Stimulated activated naive B cell treated with anti-CD40 and anti-IgM and Interleukin-4, amounts not matched to agents 10 μg/mL and 1 μg/mL and 100 μg/mL, for 72 hours (primary cell): ENCODE data around the gene RND3.

ENCODE experiments used
- ATAC-seq, 2 donors: fragments of 150-1000 bp; cut with Tn5 transposase; replicated peaks; 2 replicates each; pipeline ENCODE4 v1.10.0; 2021; ENCODE audit warnings: moderate library complexity in 1 of 2
- DNase-seq: peaks from one replicate; pipeline ENCODE4 v3.0.0; 2021
- H3K27ac Mint-ChIP-seq: one replicate; pipeline ENCODE4 v1.8.0; 2022; ENCODE audit warnings: mild to moderate bottlenecking, mixed read lengths
- H3K27me3 Mint-ChIP-seq, 2 donors: one replicate each; pipeline ENCODE4 v1.8.0; 2022; ENCODE audit warnings: mixed read lengths in 2 of 2
- H3K36me3 Mint-ChIP-seq, 2 donors: one replicate each; pipeline ENCODE4 v1.8.0; 2022; ENCODE audit warnings: mixed read lengths in 2 of 2, mild to moderate bottlenecking in 1 of 2
- H3K4me1 Mint-ChIP-seq, 2 donors: one replicate each; pipeline ENCODE4 v1.8.0; 2022; ENCODE audit warnings: mixed read lengths in 2 of 2, mild to moderate bottlenecking in 1 of 2
- H3K4me3 Mint-ChIP-seq, 2 donors: one replicate each; pipeline ENCODE4 v1.8.0; 2022; ENCODE audit warnings: mild to moderate bottlenecking in 2 of 2, mixed read lengths in 2 of 2, moderate library complexity in 1 of 2
- H3K9me3 Mint-ChIP-seq, 2 donors: one replicate each; pipeline ENCODE4 v1.8.0; 2022; ENCODE audit warnings: mixed read lengths in 2 of 2, mild to moderate bottlenecking in 1 of 2

Gene RND3

DNA sequence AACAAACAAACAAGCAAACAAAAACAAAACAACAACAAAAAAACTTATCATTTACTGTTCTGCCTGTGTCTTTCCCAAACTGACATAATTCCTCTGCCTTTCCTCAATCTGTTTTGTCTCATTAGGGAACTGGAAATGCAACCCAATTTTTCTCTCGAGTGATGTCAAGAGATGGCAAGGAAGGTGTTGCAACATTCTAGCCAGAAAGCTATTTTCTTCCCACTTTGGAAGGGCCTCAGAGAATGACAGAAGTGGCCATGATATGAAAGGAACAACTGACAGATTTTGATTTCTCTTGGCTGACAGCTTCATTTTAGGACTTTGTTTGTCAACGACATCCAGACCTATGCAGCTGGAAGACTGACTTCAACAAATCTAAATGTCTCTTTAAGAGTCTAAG is 24.7 kb downstream of the RND3 start:
- no peaks in the 10 kb centered on the region for H3K27me3 Mint-ChIP-seq
- no peak overlapping the region for H3K27ac Mint-ChIP-seq
- ATAC-seq = no peak
- H3K4me1 Mint-ChIP-seq = no peaks in the 10 kb centered on the region
- H3K4me3 Mint-ChIP-seq = no peak overlapping the region
- no peak for DNase-seq
- no peaks in the 10 kb centered on the region for H3K9me3 Mint-ChIP-seq
- H3K36me3 Mint-ChIP-seq = no peaks in the 10 kb centered on the region

DNA sequence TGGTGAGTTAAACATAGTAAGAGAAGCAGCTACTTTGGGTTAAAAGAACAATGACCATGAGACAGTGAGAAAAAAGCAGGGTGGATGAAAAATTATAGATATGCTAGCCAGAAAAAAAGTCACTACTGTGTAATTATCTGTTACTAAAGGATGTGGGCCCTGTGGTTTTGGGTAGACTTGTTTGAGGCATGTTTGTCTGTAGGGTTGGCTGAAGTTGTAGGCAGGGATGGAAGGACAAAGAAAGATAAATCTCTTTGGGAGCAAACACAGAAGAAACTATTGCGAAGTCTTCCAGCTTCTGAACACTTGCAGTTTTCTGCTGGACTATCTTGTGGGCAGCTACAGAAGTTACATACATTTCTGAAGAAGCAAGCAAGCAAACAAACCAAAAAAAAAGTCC is 28.2 kb downstream of the RND3 start:
- DNase-seq = no peak
- Mint-ChIP-seq H3K4me3 (no peak overlapping the region), H3K9me3 (peaks cover 0 to 2% of the 10 kb centered on the region in 2 donors), H3K27ac (no peak overlapping the region), H3K4me1 (no peaks in the 10 kb centered on the region), H3K36me3 (no peaks in the 10 kb centered on the region), H3K27me3 (no peaks in the 10 kb centered on the region)
- no peak for ATAC-seq

DNA sequence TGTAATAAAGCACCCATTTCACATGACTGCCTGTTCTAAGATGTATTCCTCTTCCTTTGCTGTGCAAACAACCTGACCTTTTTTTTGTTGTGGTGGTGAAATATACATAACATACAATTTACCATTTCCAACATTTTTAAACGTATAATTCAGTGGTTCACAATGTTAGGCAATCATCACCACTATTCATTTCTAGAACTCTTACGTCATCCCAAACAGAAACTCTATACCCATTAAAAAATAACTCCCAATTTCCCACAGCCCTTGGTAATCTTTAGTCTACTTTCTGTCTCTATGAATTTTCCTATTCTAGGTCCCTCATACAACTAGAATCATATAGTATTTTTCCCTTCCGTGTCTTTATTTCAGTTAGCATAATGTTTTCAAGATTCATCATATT is 36.7 kb downstream of the RND3 start:
- ATAC-seq (no peak), DNase-seq (no peak)
- Mint-ChIP-seq H3K36me3 (no peaks in the 10 kb centered on the region), H3K9me3 (no peaks in the 10 kb centered on the region), H3K27me3 (no peaks in the 10 kb centered on the region), H3K27ac (no peak overlapping the region), H3K4me1 (no peaks in the 10 kb centered on the region), H3K4me3 (no peak overlapping the region)

DNA sequence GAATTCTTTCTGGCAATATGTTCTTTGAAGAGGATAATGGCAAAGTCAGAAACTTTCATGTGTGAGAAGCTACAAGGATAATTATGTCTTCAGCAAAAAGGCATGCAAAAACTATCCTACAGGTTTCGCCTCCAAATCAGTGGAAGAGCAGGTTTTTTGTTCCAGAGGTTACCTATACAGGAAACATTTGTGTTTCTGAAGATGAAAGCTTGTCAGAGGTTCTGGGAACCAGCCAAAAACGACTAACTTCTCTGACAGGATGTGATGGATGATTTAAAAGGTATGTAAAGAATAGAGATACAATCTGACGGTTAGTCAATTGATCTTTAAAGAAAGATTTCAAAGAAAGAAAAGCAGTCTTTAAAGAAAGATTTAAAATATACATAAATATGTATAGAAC is 37.6 kb downstream of the RND3 start:
- no peaks in the 10 kb centered on the region for H3K27me3 Mint-ChIP-seq

DNA sequence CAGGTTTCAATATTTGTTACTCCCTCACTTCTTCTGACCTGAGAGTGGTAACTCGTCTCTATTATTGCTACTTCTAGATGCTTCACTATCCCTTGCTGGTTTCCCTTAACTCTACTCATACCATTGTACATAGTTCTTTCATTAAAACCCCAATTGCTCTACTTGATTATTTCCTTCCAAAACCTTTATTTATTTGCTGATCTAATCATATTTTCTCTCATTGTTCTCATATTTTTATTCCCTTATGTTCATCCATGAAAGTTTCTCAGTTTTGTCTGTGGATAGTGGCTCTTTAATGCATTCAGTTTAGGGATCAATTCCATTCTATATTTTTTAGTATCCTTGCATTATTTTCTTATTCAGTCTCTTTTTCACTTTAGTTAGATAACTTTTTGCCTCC is 42.1 kb downstream of the RND3 start:
- H3K36me3 Mint-ChIP-seq = no peaks in the 10 kb centered on the region
- DNase-seq = no peak
- H3K9me3 Mint-ChIP-seq = peaks cover 3 to 10% of the 10 kb centered on the region in 2 donors
- no peaks in the 10 kb centered on the region for H3K27me3 Mint-ChIP-seq
- H3K27ac Mint-ChIP-seq = no peak overlapping the region
- ATAC-seq = no peak
- no peak overlapping the region for H3K4me3 Mint-ChIP-seq
- H3K4me1 Mint-ChIP-seq = no peaks in the 10 kb centered on the region

More for the DNA sequence above, 37.6 kb downstream of the RND3 start:
- ATAC-seq (no peak), DNase-seq (no peak)
- H3K9me3 Mint-ChIP-seq = peaks cover 3 to 6% of the 10 kb centered on the region in 2 donors
- H3K4me1 Mint-ChIP-seq = no peaks in the 10 kb centered on the region
- H3K36me3 Mint-ChIP-seq = no peaks in the 10 kb centered on the region
- no peak overlapping the region for H3K27ac Mint-ChIP-seq
- no peak overlapping the region for H3K4me3 Mint-ChIP-seq

DNA sequence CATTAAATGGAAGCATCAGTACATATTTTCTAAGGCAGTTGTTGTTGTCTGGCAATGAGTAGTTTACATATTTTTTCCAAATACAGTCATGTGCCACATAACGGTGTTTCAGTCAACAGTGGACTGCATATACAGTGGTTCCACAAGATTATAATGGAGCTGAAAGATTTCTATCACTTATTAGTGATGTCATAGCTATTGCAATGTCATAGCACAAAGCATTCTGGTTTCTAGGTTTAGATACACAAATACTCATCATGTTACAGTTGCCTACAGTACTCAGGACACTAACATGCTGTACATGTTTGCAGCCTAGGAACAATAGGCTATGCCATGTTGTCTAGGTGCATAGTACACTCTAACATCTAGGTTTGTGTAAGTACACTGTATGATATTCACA is 45.0 kb downstream of the RND3 start:
- no peaks in the 10 kb centered on the region for H3K36me3 Mint-ChIP-seq
- H3K27me3 Mint-ChIP-seq = no peaks in the 10 kb centered on the region
- no peak overlapping the region for H3K4me3 Mint-ChIP-seq
- ATAC-seq (no peak), DNase-seq (no peak)
- H3K27ac Mint-ChIP-seq = no peak overlapping the region
- H3K4me1 Mint-ChIP-seq = no peaks in the 10 kb centered on the region
- peaks cover 3 to 10% of the 10 kb centered on the region in 2 donors for H3K9me3 Mint-ChIP-seq

DNA sequence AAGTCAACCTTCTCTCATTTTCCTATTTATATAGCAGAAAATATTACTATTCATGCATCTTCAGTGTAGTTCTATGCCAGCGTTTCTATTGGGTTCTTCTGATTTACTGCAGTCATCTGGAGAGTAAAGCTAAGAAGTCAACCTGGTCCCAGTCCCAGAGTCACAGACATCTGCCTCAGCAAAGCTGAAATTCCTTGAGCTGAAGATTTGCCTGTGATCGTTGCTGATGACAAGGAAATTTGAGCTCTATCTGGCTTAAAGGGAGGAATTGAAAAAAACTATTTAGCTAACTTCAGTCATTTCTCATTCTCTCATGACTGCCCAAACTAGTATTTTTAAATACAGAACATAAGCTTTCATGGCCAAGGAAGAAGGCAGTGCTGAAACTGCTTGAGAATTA is 45.7 kb downstream of the RND3 start:
- Mint-ChIP-seq H3K9me3 (peaks cover 6 to 10% of the 10 kb centered on the region in 2 donors), H3K36me3 (no peaks in the 10 kb centered on the region), H3K27ac (no peak overlapping the region), H3K27me3 (no peaks in the 10 kb centered on the region), H3K4me1 (no peaks in the 10 kb centered on the region), H3K4me3 (no peak overlapping the region)
- DNase-seq = no peak
- ATAC-seq = no peak

DNA sequence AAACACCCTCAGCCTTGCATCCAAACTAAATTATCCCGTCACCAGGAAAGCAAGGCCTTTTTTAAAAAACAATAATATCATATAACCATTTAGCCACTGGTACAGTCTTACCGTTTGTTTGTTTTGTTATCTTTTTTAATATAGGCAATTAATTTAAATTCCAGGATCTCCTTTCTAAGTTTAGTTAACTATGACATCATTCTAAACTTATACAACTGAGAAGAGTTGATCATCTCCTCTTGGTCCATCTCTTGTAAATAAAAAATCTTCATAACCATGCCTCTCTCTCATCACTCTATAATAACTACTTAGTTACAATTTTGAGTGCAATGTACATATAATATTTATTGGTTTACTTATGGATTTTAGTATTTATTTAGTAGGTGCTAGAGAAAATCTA is 46.2 kb downstream of the RND3 start:
- no peak for ATAC-seq
- H3K27ac Mint-ChIP-seq = no peak overlapping the region
- H3K27me3 Mint-ChIP-seq = no peaks in the 10 kb centered on the region

DNA sequence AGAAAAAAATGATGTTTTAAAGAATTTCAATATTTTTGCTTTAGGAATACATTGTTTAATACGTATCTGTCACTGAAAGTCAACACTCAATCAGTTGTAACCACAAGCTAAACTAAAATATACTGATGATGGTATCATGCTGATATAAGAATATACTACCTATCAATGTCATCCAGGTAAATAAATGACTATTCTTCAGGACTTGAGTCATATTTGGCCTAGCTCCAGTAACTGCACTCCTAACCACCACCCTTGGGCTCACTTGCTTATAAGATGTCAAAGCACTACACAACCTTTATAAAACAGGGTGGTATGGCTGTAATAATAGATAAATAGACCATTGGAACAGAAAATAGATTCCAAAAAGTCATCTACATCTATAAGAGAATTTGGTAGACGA is 48.8 kb downstream of the RND3 start:
- H3K27me3 Mint-ChIP-seq = no peaks in the 10 kb centered on the region
- DNase-seq (no peak), ATAC-seq (no peak)
- peaks cover 5 to 10% of the 10 kb centered on the region in 2 donors for H3K9me3 Mint-ChIP-seq
- H3K4me3 Mint-ChIP-seq = no peak overlapping the region
- H3K36me3 Mint-ChIP-seq = no peaks in the 10 kb centered on the region
- H3K27ac Mint-ChIP-seq = no peak overlapping the region
- H3K4me1 Mint-ChIP-seq = no peaks in the 10 kb centered on the region

More for the DNA sequence above, 46.2 kb downstream of the RND3 start:
- Mint-ChIP-seq H3K4me3 (no peak overlapping the region), H3K4me1 (no peaks in the 10 kb centered on the region), H3K36me3 (no peaks in the 10 kb centered on the region), H3K9me3 (peaks cover 8 to 10% of the 10 kb centered on the region in 2 donors)
- DNase-seq = no peak

DNA sequence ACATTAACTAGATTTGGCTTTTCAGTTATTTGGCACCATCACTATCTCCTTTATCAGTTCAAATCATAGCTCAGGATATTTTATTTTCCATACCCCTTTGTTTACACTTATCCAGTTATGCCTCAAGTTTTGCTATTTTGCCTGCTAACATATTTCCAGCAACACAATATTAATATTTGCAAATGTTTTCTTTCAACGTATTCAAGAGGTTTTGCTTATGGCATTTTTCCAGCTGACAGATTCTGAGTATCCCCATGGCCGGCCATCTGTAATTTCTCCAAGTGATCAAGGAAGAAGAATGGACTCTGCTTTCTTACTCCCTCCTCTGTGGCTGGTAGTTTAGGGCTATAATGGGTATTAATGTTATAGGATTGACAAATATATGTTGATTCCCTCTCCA is 49.4 kb downstream of the RND3 start:
- H3K36me3 Mint-ChIP-seq = no peaks in the 10 kb centered on the region
- no peak overlapping the region for H3K27ac Mint-ChIP-seq
- no peak for DNase-seq
- H3K27me3 Mint-ChIP-seq = no peaks in the 10 kb centered on the region
- no peak overlapping the region for H3K4me3 Mint-ChIP-seq
- H3K9me3 Mint-ChIP-seq = peaks cover 5 to 10% of the 10 kb centered on the region in 2 donors
- no peak for ATAC-seq
- H3K4me1 Mint-ChIP-seq = no peaks in the 10 kb centered on the region

DNA sequence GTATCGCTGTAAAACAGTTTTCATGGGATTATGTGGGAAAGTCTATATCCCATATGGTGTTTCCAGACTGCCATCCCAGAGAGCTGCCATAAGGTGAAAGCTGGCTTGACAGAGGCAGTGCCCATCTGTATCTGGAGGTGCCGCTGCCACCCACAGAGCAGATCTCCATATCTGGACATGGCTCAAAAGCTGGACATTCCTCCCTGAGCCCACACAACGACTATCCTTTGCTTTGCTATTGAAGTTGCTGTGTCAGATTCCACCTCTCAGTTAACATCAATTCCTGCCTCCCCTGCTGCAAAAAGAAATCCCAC is 55.2 kb downstream of the RND3 start:
- peaks cover 5 to 10% of the 10 kb centered on the region in 2 donors for H3K9me3 Mint-ChIP-seq
- H3K27me3 Mint-ChIP-seq = no peaks in the 10 kb centered on the region
- no peak overlapping the region for H3K4me3 Mint-ChIP-seq
- no peaks in the 10 kb centered on the region for H3K4me1 Mint-ChIP-seq
- no peaks in the 10 kb centered on the region for H3K36me3 Mint-ChIP-seq
- ATAC-seq (no peak), DNase-seq (no peak)
- H3K27ac Mint-ChIP-seq = no peak overlapping the region

DNA sequence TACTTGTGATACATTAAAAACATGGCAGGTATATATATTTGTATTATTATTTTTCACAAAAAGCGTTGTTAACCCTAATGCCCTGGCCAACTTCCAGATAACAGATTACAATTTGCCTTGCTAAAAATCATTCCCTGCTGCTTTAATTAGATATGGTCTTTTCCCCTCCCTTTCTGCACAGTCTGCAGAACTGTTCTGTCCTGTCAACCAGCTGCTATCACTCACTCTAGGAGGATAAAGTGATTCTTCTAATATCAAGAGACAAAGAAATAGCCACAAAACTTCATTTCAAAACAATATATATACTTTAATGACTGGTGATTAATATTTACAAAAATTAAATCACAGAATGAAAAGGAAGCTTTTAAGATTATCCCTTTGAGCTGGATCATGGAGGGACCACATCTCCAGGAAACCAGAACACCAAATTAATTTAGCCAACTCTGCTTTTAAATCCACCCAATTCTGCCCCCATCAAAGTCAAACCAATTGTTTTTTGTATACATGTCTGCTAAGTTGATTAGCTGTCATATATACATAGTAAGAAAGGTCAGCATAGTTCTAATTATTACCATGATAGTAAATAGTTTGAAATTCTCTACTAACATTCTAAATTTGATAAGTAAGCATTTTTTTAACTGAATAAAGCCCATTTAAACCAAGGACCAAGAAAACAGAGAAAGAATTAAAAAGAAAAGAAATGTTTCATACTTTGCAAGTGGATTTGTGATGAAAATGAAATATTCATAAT is 55.7 kb downstream of the RND3 start:
- H3K27ac Mint-ChIP-seq = no peak overlapping the region
- no peaks in the 10 kb centered on the region for H3K27me3 Mint-ChIP-seq
- H3K4me1 Mint-ChIP-seq = no peaks in the 10 kb centered on the region
- DNase-seq = no peak
- ATAC-seq = no peak
- no peaks in the 10 kb centered on the region for H3K36me3 Mint-ChIP-seq
- no peak overlapping the region for H3K4me3 Mint-ChIP-seq
- peaks cover 5 to 9% of the 10 kb centered on the region in 2 donors for H3K9me3 Mint-ChIP-seq

DNA sequence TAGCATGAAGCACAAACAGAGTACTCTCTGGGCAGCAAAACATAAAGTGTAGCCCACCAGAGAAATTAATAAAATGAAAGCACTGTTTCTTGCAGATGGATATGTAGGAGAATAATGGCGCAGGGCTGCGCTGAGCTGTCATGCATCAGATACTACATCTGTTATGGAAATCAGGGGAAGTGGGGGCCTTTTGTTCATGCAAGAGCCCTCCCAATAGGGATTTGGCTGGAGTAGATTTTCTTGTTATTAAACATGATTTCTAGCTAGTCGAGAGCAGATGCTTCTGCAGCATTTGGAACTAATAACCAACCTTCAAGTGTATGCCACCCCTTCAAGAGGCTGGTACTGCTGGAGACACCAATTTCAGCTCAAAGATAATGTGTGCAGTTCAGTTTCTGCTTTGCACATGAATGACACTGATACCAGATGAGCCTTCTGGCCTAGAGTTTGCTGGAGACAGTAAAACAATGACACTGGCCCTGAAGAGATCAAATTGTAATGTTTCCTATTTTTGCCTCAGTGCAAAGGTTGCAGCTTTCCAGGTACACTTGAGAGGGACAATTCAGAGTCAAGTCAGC is 58.0 kb downstream of the RND3 start:
- Mint-ChIP-seq H3K27ac (no peak overlapping the region), H3K27me3 (no peaks in the 10 kb centered on the region), H3K36me3 (no peaks in the 10 kb centered on the region), H3K9me3 (peaks cover 0 to 4% of the 10 kb centered on the region in 2 donors), H3K4me3 (no peak overlapping the region), H3K4me1 (no peaks in the 10 kb centered on the region)
- DNase-seq (no peak), ATAC-seq (no peak)

DNA sequence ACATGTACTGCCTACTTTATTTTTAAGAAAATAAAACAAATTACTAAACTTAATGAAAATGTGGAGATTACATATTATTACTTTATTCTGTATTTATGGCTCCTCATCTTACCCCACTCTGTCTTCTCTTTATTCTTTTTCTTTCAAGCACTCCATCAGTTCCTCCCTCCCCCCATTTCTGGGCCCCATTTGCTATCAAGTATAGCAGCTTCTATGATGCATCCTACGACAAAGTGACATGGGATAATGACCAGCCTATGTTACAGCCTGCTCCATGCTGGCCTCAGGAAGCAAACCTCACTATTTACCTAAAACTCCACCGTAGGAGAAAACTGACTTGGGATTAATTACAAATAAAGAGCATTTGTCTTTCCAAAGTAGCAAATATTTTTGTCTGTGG is 58.8 kb downstream of the RND3 start:
- no peaks in the 10 kb centered on the region for H3K4me1 Mint-ChIP-seq
- no peak overlapping the region for H3K4me3 Mint-ChIP-seq
- DNase-seq (no peak), ATAC-seq (no peak)
- H3K9me3 Mint-ChIP-seq = peaks cover 0 to 4% of the 10 kb centered on the region in 2 donors
- no peaks in the 10 kb centered on the region for H3K27me3 Mint-ChIP-seq
- no peak overlapping the region for H3K27ac Mint-ChIP-seq
- no peaks in the 10 kb centered on the region for H3K36me3 Mint-ChIP-seq

DNA sequence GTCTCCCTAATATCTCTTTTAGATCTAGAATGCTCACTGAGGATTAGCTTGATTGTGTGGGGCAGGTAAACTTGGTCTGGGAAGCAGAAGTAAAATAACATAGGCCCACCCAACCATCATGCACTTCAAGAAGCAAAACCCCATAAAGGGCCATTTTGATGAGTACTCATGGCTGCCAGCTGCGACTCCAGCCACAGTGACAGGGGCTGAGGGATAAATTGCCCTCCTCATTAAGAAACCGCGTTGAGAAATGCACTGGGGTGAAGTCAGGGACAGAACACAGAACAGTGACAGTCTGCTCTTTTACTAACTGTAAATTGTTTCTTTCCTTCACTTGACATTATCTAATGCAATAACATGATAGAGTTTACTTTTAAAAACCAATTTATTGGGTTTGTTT is 60.2 kb downstream of the RND3 start:
- Mint-ChIP-seq H3K4me3 (no peak overlapping the region), H3K9me3 (peaks cover 0 to 4% of the 10 kb centered on the region in 2 donors), H3K36me3 (no peaks in the 10 kb centered on the region), H3K27me3 (no peaks in the 10 kb centered on the region), H3K4me1 (no peaks in the 10 kb centered on the region), H3K27ac (no peak overlapping the region)
- DNase-seq (no peak), ATAC-seq (no peak)
